Activated CD4-positive, CD25-positive, alpha-beta regulatory T cell (primary cell): Measurements from ENCODE around the gene LIPC.

Experiments
- DNase-seq, 4 experiments: peaks; one replicate each; lab custom pipeline; 2025; lab: John Stamatoyannopoulos, UW

The LIPC gene

GRCh38 chr15:58458076-58458475, 26.3 kb downstream of the LIPC start:
- no peak for DNase-seq

GRCh38 chr15:58459045-58459444, 27.3 kb downstream of the LIPC start:
- no peak for DNase-seq

GRCh38 chr15:58459560-58459959, 27.8 kb downstream of the LIPC start:
- DNase-seq: no peak

- DNase-seq: no peak
Observed at GRCh38 chr15:58460116-58460790, 28.5 kb downstream of the LIPC start.

GRCh38 chr15:58460872-58461271, 29.1 kb downstream of the LIPC start:
- no peak for DNase-seq

- DNase-seq: no peak
Observed at GRCh38 chr15:58462547-58462946, 30.8 kb downstream of the LIPC start.

GRCh38 chr15:58462973-58463663, 31.3 kb downstream of the LIPC start:
- DNase-seq: no peak

- DNase-seq: no peak
Observed at GRCh38 chr15:58463815-58464650, 32.2 kb downstream of the LIPC start.

GRCh38 chr15:58465070-58465469, 33.3 kb downstream of the LIPC start:
- DNase-seq: no peak

GRCh38 chr15:58465866-58466517, 34.2 kb downstream of the LIPC start:
- DNase-seq: no peak

- DNase-seq: no peak
Observed at GRCh38 chr15:58466566-58466965, 34.8 kb downstream of the LIPC start.

- no peak for DNase-seq
Observed at GRCh38 chr15:58467121-58467721, 35.4 kb downstream of the LIPC start.

- DNase-seq: no peak
Observed at GRCh38 chr15:58467722-58468423, 36.1 kb downstream of the LIPC start.

GRCh38 chr15:58469432-58470353, 37.9 kb downstream of the LIPC start:
- no peak for DNase-seq

GRCh38 chr15:58471348-58471747, 39.6 kb downstream of the LIPC start:
- DNase-seq: no peak

GRCh38 chr15:58472221-58472620, 40.4 kb downstream of the LIPC start:
- no peak for DNase-seq

GRCh38 chr15:58472821-58473581, 41.2 kb downstream of the LIPC start:
- DNase-seq: peak in 1 of 4 experiments; percentile 12

GRCh38 chr15:58473724-58474123, 41.9 kb downstream of the LIPC start:
- no peak for DNase-seq

- no peak for DNase-seq
Observed at GRCh38 chr15:58474741-58475323, 43.0 kb downstream of the LIPC start.
